Neuronal stem cell (in vitro differentiated cells): ENCODE results near the gene ANKRD36C.
"Not testable (repeated sequence)": the region's sequence is repeated elsewhere in the genome, so short reads cannot be mapped to it uniquely, and the experiment has no call there.

Experiments used
- DNase-seq: peaks from one replicate; pipeline ENCODE4 v3.0.0-alpha.2; 2013; ENCODE audit warnings: low spot score
- H2AFZ ChIP-seq: one replicate; pipeline ENCODE4 v1.6.1; 2013; ENCODE audit warnings: mild to moderate bottlenecking, low read length, inconsistent platforms
- H2AK5ac ChIP-seq: 2 replicates; pipeline ENCODE4 v1.6.1; 2013; ENCODE audit warnings: low read depth, mild to moderate bottlenecking, inconsistent platforms, low read length, moderate library complexity, mixed read lengths
- H2BK120ac ChIP-seq: 2 replicates; pipeline ENCODE4 v1.6.1; 2013; ENCODE audit warnings: low read depth, mild to moderate bottlenecking, inconsistent platforms, low read length, moderate library complexity, mixed read lengths
- H2BK12ac ChIP-seq: one replicate; pipeline ENCODE4 v1.6.1; 2013; ENCODE audit warnings: low read length, inconsistent platforms
- H2BK15ac ChIP-seq: 2 replicates; pipeline ENCODE4 v1.6.1; 2013; ENCODE audit warnings: mild to moderate bottlenecking, low read length, inconsistent platforms, mixed read lengths
- H2BK5ac ChIP-seq: one replicate; pipeline ENCODE4 v1.6.1; 2013; ENCODE audit warnings: inconsistent platforms, mild to moderate bottlenecking, low read length, moderate library complexity
- H3K14ac ChIP-seq: one replicate; pipeline ENCODE4 v1.6.1; 2013; ENCODE audit warnings: low read length, inconsistent platforms
- H3K18ac ChIP-seq: 2 replicates; pipeline ENCODE4 v1.6.1; 2013; ENCODE audit warnings: low read length, inconsistent platforms
- H3K23ac ChIP-seq: 2 replicates; pipeline ENCODE4 v1.6.1; 2013; ENCODE audit warnings: low read depth, mild to moderate bottlenecking, mixed read lengths, low read length, inconsistent platforms; ENCODE audit not compliant: poor library complexity
- H3K27ac ChIP-seq: replicated peaks from 3 replicates; pipeline ENCODE4 v1.5.1; 2013; ENCODE audit warnings: low read length, inconsistent platforms
- H3K27me3 ChIP-seq, 3 experiments: 2 replicates each; pipeline ENCODE4 v1.6.1; 2013; ENCODE audit warnings: low read length in 3 of 3, mild to moderate bottlenecking in 2 of 3, inconsistent platforms in 1 of 3, low read depth in 1 of 3, mixed read lengths in 1 of 3, moderate library complexity in 1 of 3; ENCODE audit not compliant: control insufficient read depth in 3 of 3, insufficient read depth in 3 of 3
- H3K36me3 ChIP-seq, 2 donors: replicated peaks in 1 of 2; 2 replicates each; pipeline ENCODE4 v1.6.1; 2013; ENCODE audit warnings: low read length in 2 of 2; ENCODE audit not compliant: control insufficient read depth in 2 of 2, insufficient read depth in 2 of 2
- H3K4ac ChIP-seq: 2 replicates; pipeline ENCODE4 v1.6.1; 2013; ENCODE audit warnings: inconsistent platforms, mild to moderate bottlenecking, low read length, moderate library complexity
- H3K4me1 ChIP-seq, 2 donors: 1 replicate in 1 of 2; 2 replicates in 1 of 2; pipeline ENCODE4 v1.6.1; 2013; ENCODE audit warnings: low read length in 2 of 2, low read depth in 1 of 2; ENCODE audit not compliant: control insufficient read depth in 2 of 2, insufficient read depth in 1 of 2
- H3K4me2 ChIP-seq: one replicate; pipeline ENCODE4 v1.6.1; 2013; ENCODE audit warnings: mild to moderate bottlenecking, low read length, inconsistent platforms; ENCODE audit not compliant: insufficient read depth, poor library complexity, severe bottlenecking
- H3K4me3 ChIP-seq, 2 donors: 2 replicates each; pipeline ENCODE4 v1.5.1; 2013; ENCODE audit warnings: low read length in 2 of 2, mild to moderate bottlenecking in 2 of 2, inconsistent platforms in 1 of 2, moderate library complexity in 1 of 2
- H3K79me1 ChIP-seq: one replicate; pipeline ENCODE4 v1.6.1; 2013; ENCODE audit warnings: low read depth, mild to moderate bottlenecking, inconsistent platforms, low read length, moderate library complexity
- H3K9ac ChIP-seq: one replicate; pipeline ENCODE4 v1.6.1; 2013; ENCODE audit warnings: mild to moderate bottlenecking, low read depth, low read length, inconsistent platforms; ENCODE audit not compliant: poor library complexity
- H3K9me3 ChIP-seq, 2 donors: replicated peaks in 1 of 2; 2 replicates each; pipeline versions ENCODE3 to v1.6.1; 2013; ENCODE audit warnings: low read length in 2 of 2, mild to moderate bottlenecking in 2 of 2, inconsistent platforms in 1 of 2, low read depth in 1 of 2, mixed read lengths in 1 of 2, moderate library complexity in 1 of 2; ENCODE audit not compliant: control insufficient read depth in 2 of 2, insufficient read depth in 1 of 2
- H4K8ac ChIP-seq: one replicate; pipeline ENCODE4 v1.6.1; 2013; ENCODE audit warnings: low read depth, mild to moderate bottlenecking, inconsistent platforms, low read length, moderate library complexity
- H4K91ac ChIP-seq: one replicate; pipeline ENCODE4 v1.6.1; 2013; ENCODE audit warnings: low read length, low read depth, mild to moderate bottlenecking, inconsistent platforms; ENCODE audit not compliant: poor library complexity
- WGBS, 2 donors: extraction: QIAGEN DNeasy Blood & Tissue Kit; methylation state at CpG; one replicate each; pipeline ENCODE4 v1.1.7; 2013; ENCODE audit warnings: missing lambda C conversion rate in 2 of 2, mixed read lengths in 1 of 2; ENCODE audit not compliant: insufficient read length in 2 of 2, insufficient replicate concordance in 1 of 2; ENCODE audit errors: extremely low coverage in 2 of 2; 5-methylcytosine and 5-hydroxymethylcytosine counted together

Gene ANKRD36C

DNA sequence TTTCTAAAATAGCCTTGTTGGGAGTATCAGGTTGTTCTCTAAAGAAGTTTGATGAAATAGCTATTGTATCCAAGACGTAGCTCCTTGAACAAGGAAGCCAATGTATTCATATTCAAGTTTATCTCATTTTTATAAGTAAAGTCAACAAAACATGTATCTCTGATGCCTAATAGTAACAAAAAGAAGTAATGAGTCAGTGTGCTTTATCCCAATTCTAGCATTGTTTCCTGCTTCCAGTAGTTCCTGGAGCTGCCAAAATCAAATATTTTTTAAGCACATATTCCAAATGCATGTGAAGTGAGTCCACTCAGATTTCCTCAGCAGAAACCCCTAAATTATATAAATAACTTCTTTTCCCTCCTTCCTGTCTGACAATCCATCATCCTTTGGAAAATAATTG is 74.6 kb downstream of the ANKRD36C start:
- not testable (repeated sequence) for H2BK12ac ChIP-seq

GRCh38 chr2:95915131-95915530 is 76.5 kb downstream of the ANKRD36C start:
- not testable (repeated sequence) for H2AK5ac ChIP-seq, H3K9me3 ChIP-seq, H4K8ac ChIP-seq, H2AFZ ChIP-seq, H2BK5ac ChIP-seq, H2BK15ac ChIP-seq, H3K18ac ChIP-seq, H2BK12ac ChIP-seq, H3K27me3 ChIP-seq, H3K4ac ChIP-seq, H3K27ac ChIP-seq, H3K4me3 ChIP-seq, H2BK120ac ChIP-seq, H3K79me1 ChIP-seq, H3K4me2 ChIP-seq, H4K91ac ChIP-seq, H3K14ac ChIP-seq, H3K9ac ChIP-seq, H3K23ac ChIP-seq, DNase-seq, H3K4me1 ChIP-seq
- H3K36me3 ChIP-seq, result peaks cover 3 to 59% of the 10 kb centered on the region in 2 donors

More for the DNA sequence above, 74.6 kb downstream of the ANKRD36C start:
- not testable (repeated sequence) for H2BK15ac ChIP-seq, H3K23ac ChIP-seq, H3K4me2 ChIP-seq, H3K27me3 ChIP-seq, H3K9me3 ChIP-seq, H3K79me1 ChIP-seq, H4K91ac ChIP-seq, H3K14ac ChIP-seq, H3K4ac ChIP-seq, H2AFZ ChIP-seq, H4K8ac ChIP-seq, H3K4me3 ChIP-seq, H3K18ac ChIP-seq, H3K4me1 ChIP-seq, H2AK5ac ChIP-seq, H3K27ac ChIP-seq, H3K9ac ChIP-seq, H2BK120ac ChIP-seq, DNase-seq, H2BK5ac ChIP-seq
- WGBS, 2 donors, result no CpG with 5 or more reads among the region's 1 CpG
- H3K36me3 ChIP-seq, result peaks cover 3 to 50% of the 10 kb centered on the region in 2 donors

DNA sequence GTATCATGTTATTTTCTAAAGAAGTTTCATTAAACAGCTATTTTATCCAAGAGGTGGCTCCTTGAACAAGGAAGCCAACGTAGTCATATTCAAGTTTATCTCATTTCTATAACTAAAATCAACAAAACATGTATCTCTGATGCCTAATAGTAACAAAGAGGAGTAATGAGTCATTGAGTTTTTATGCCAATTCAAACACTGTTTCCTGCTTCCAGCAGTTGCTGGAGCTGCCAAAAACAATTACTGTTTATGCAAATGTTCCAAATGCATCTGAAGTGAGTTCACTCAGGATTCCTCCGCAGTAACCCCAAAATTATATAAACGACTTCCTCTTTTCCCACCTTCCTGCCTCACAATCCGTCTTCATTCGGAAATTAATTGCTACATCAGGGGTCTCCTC is 80.2 kb downstream of the ANKRD36C start:
- H2AFZ ChIP-seq, H3K4me2 ChIP-seq, H3K4me1 ChIP-seq, H4K91ac ChIP-seq, H3K18ac ChIP-seq, H3K14ac ChIP-seq, H3K4me3 ChIP-seq, H2BK12ac ChIP-seq, H2BK120ac ChIP-seq, H3K79me1 ChIP-seq, H3K9ac ChIP-seq, H3K27me3 ChIP-seq, H4K8ac ChIP-seq, H2BK5ac ChIP-seq, H3K4ac ChIP-seq, H2AK5ac ChIP-seq, H3K23ac ChIP-seq, H3K27ac ChIP-seq, DNase-seq, H3K9me3 ChIP-seq, H2BK15ac ChIP-seq: not testable (repeated sequence)
- H3K36me3 ChIP-seq, result peaks cover 2 to 44% of the 10 kb centered on the region in 2 donors
- WGBS, 2 donors, result no CpG with 5 or more reads among the region's 5 CpGs

DNA sequence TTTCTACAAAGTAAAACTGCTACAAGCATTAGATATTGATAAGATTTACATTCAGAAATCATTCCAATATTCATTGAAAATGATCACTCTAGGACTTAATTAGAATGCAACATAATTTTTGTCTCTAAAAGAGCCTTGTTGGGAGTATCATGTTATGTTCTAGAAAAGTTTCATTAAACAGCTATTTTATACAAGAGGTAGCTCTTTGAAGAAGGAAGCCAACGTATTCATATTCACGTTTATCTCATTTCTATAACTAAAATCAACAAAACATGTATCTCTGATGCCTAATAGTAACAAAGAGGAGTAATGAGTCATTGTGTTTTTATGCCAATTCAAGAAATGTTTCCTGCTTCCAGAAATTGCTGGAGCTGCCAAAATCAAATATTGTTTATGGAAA is 97.2 kb downstream of the ANKRD36C start:
- H3K18ac ChIP-seq, H3K9ac ChIP-seq, H2BK5ac ChIP-seq, H3K4ac ChIP-seq, H3K27me3 ChIP-seq, H3K4me1 ChIP-seq, H4K8ac ChIP-seq, H2BK15ac ChIP-seq, H3K9me3 ChIP-seq, H3K14ac ChIP-seq, H2BK12ac ChIP-seq, H2BK120ac ChIP-seq, H4K91ac ChIP-seq, H3K27ac ChIP-seq, H2AK5ac ChIP-seq, H3K4me2 ChIP-seq, H3K79me1 ChIP-seq, H3K4me3 ChIP-seq, DNase-seq, H3K23ac ChIP-seq, H2AFZ ChIP-seq: not testable (repeated sequence)
- peaks cover 0 to 14% of the 10 kb centered on the region in 2 donors for H3K36me3 ChIP-seq
- WGBS, 2 donors, result no CpG with 5 or more reads among the region's 2 CpGs
